RWPE1 (cell line): ENCODE data around the gene THAP4.
A peak's percentile ranks its signal among the peaks of the same experiment; 100 is the strongest.
"Not testable (repeated sequence)": the region's sequence is repeated elsewhere in the genome, so short reads cannot be mapped to it uniquely, and the experiment has no call there.

Experiments used
- CTCF ChIA-PET: fragments of 350-600 bp; sonication (Branson Sonifier 250); formaldehyde crosslinking; extraction: SDS; loops from one replicate; lab custom pipeline; 2021; lab: Yijun Ruan, JAX
- POLR2A ChIA-PET: fragments of 400-600 bp; formaldehyde crosslinking; extraction: SDS; loops from one replicate; lab custom pipeline; 2020; ENCODE audit warnings: antibody characterized with exemption; ENCODE audit not compliant: low non-redundant PET; lab: Yijun Ruan, JAX
- DNase-seq: peaks from one replicate; pipeline ENCODE4 v3.0.0; 2012; ENCODE audit warnings: low spot score
- H3K27ac ChIP-seq: fragments of 450-650 bp; 2 replicates; pipeline ENCODE4 v1.5.1; 2017
- TF ChIP-seq, protein P1 (sequence below): fragments of 450-650 bp; conservative IDR thresholded peaks from 2 replicates; pipeline ENCODE4 v1.5.1; 2017; ENCODE audit warnings: low read depth, mild to moderate bottlenecking

Gene THAP4

DNA sequence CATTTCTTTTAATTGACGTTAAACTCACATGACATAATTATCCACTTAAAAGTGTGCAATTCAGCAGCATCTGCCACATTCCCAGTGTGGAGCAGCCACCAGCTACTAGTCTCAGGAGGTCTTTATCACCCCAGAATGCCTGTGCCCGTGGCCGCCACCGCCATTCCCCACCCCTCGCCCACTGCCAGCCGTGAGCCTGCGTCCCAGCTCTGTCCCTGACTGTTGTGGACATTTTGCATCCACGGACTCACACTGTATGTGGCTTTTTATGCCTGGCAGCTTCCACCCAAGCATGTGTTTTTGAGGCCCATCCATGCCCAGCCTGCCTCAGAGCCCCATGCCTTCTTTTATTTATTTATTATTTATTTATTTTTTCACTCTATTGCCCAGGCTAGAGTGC, 69.2 kb downstream of the THAP4 start:
- ChIA-PET POLR2A (no interaction called here), CTCF (interaction anchor here (0.7 kb wide), 1 partner anchor 25 kb away, joined by 3 read pairs; no protein-coding TSS in a partner anchor)
- H3K27ac ChIP-seq = no peak overlapping the region
- TF ChIP-seq, protein P1, sequence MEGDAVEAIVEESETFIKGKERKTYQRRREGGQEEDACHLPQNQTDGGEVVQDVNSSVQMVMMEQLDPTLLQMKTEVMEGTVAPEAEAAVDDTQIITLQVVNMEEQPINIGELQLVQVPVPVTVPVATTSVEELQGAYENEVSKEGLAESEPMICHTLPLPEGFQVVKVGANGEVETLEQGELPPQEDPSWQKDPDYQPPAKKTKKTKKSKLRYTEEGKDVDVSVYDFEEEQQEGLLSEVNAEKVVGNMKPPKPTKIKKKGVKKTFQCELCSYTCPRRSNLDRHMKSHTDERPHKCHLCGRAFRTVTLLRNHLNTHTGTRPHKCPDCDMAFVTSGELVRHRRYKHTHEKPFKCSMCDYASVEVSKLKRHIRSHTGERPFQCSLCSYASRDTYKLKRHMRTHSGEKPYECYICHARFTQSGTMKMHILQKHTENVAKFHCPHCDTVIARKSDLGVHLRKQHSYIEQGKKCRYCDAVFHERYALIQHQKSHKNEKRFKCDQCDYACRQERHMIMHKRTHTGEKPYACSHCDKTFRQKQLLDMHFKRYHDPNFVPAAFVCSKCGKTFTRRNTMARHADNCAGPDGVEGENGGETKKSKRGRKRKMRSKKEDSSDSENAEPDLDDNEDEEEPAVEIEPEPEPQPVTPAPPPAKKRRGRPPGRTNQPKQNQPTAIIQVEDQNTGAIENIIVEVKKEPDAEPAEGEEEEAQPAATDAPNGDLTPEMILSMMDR = no peak
- DNase-seq = no peak

DNA sequence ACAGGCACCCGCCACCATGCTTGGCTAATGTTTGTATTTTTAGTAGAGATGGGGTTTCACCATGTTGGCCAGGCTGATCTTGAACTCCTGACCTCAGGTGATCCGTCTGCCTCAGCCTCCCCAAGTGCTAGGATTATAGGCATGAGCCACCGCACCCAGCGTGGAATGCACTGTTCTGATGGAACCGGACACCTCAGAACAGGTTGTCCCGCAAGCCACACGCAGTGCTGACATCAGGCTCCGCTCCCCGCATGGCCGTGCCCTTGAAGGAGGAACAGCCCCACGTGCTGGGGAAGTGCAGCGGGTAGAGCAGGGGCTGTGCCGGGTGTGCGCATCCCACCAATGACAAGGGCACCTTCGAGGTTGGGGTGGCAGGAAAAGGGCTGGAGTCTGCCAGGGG, 69.7 kb downstream of the THAP4 start:
- POLR2A ChIA-PET, H3K27ac ChIP-seq, DNase-seq: not testable (repeated sequence)
- CTCF ChIA-PET = interaction anchor here (0.7 kb wide), 2 partner anchors 25 to 28 kb away, joined by 3 read pairs; no protein-coding TSS in a partner anchor

DNA sequence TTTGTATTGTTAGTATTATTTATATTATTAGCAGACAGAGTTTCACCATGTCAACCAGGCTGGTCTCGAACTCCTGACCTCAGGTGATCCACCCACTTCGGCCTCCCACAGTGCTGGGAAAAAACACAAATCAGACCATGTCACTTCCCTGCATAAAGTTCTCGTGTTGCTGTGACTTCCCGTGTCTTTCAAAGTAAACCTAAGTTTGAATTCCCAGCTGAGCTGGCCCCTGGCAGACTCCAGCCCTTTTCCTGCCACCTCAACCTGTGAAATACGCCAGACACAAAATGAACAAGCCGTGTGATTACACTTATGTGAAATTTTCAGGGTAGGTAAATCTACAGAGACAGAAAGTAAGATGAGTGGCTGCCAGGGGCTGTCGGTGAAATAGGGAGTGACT, 70.5 kb downstream of the THAP4 start:
- no peak for DNase-seq
- ChIA-PET CTCF (interaction anchor here (0.7 kb wide), 1 partner anchor 29 kb away, joined by 3 read pairs; no protein-coding TSS in a partner anchor), POLR2A (no interaction called here)
- TF ChIP-seq, protein P1 = no peak
- peak overlapping the region; percentile 57; the same call in 1 of the 2 replicates for H3K27ac ChIP-seq

DNA sequence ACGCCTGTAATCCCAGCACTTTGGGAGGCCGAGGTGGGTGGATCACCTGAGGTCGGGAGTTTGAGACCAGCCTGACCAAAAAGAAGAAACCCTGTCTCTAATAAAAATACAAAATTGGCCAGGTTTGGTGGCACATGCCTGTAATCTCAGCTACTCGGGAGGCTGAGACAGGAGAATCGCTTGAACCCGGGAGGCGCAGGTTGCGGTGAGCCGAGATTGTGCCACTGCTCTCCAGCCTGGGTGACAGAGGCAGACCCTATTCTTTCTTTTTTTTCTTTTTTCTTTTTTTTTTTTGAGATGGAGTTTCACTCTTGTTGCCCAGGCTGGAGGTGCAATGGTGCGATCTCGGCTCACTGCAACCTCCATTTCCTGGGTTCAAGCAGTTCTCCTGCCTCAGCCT, 70.9 kb downstream of the THAP4 start:
- CTCF ChIA-PET, DNase-seq, POLR2A ChIA-PET: not testable (repeated sequence)
- H3K27ac ChIP-seq = peak overlapping the region; percentile 57

DNA sequence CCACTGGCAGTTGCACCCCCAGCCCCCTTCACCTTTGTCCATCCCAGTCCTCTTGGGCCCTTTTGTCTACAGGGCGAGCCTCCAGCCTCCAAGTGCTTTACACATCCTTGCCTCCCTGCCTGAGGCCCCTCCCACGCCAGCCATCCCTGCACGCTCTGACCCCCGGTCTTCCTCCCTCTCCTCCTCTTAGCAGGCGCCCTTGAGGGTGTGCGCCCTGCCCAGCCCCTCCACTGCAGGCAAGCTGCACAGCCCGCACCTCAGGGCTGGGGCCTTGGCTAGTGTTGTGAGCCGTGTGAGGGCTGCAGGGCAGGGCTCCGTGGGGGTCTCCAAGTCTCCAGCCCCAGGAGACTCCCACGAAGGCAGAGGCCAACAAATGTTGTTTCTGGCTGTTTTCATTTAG, 71.5 kb downstream of the THAP4 start:
- TF ChIP-seq, protein P1 = no peak
- no peak for DNase-seq
- peak overlapping the region; percentile 57 for H3K27ac ChIP-seq
- CTCF ChIA-PET = interaction anchor here (0.7 kb wide), 1 partner anchor 16 kb away, joined by 5 read pairs; no protein-coding TSS in a partner anchor
- POLR2A ChIA-PET = no interaction called here

DNA sequence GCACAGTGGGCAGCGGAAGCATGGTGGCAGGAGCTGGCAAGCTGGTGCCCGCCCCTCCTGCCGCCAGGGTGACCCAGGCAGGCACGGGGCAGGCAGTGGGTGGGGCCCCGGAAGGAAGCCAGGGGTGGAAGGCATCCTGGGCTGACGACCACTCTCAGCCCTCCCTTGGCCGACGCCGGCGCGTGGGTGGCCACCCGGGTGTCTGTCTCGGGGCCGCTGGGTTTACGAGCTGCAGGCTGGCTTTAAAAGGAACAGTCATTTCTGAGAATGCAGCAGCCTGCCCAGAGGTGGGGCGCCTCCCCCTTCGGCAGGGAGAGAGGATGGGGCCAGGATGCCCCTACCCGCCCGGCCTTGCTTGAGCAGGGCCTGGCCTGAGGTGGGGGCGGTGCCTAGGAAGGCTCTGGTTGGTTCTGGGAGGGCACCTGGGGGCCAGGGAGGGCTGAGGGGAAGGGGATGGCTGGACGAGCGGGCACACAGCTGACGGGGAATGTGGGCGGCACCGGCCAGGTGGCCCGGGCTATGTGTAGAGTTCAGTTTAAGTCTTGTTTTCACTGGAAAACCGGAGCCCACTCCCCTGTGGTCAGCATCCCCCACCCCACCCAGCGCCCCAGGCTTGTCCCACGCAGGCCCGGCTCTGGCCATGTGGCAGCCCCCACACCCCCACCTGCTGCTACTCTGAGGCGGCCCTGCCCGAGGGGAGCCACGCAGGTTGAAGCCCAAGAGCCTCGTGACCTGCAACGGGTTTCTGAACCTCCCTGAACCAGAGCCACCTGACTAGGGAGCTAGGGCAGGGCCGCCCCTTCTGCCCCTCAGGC, 72.2 kb downstream of the THAP4 start:
- POLR2A ChIA-PET = no interaction called here
- TF ChIP-seq, protein P1 = no peak
- no peak for DNase-seq
- H3K27ac ChIP-seq = peak overlapping the region; percentile 57
- CTCF ChIA-PET = interaction anchor here (0.7 kb wide), 1 partner anchor 16 kb away, joined by 5 read pairs; no protein-coding TSS in a partner anchor

DNA sequence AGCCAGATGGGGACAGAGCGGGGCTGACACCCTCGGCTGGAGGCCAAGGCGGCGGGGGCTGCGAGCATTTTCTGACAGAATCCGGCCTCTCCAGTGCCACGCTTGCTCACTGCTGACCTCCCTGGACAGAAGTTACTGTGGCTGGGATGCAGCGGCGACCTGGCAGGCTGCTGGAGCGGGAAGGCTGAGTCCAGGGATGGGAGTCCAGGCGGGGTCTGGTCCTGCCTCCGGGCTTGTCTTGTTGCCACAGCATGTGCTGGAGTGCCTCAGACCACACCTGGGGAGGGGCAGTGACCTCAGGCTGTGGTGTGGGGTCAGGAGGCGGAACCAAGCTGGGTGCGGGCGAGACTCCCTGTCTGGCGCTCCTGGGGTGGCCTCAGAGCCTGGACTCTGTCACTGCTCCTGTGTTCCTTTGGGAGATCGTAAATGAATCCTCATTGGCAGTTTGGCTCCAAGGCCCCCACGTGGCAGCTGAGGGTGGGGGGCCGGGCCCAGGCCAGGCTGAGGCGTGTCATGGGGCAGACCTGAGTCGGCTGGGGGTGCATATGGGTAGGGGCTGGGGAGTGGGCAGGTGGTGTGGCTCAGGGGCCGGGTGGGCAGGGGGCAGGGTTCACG, 72.9 kb downstream of the THAP4 start:
- TF ChIP-seq, protein P1 = no peak
- no peak for DNase-seq
- ChIA-PET POLR2A (no interaction called here), CTCF (no interaction called here)
- peak overlapping the region; percentile 57 for H3K27ac ChIP-seq
